Naive B cell (primary cell): ENCODE results near the gene DOCK7. TPM values are rescaled to one million over a fixed set of nuclear protein-coding genes. Genes with fewer than 3 reads are reported as not detected.
A peak's percentile ranks its signal among the peaks of the same experiment; 100 is the strongest.
"Not testable (repeated sequence)": the region's sequence is repeated elsewhere in the genome, so short reads cannot be mapped to it uniquely, and the experiment has no call there.

ENCODE experiments used
- ATAC-seq, 2 donors: fragments of 150-1000 bp; cut with Tn5 transposase; 2 replicates each; pipeline ENCODE4 v1.10.0; 2021; ENCODE audit warnings: low read depth in 2 of 2, mild to moderate bottlenecking in 2 of 2, moderate library complexity in 2 of 2
- DNase-seq: peaks from one replicate; pipeline ENCODE4 v3.0.0; 2022
- H3K27ac Mint-ChIP-seq, 6 donors: one replicate each; pipeline ENCODE4 v1.8.0; 2020 to 2022; ENCODE audit warnings: mild to moderate bottlenecking in 6 of 6, mixed read lengths in 6 of 6, moderate library complexity in 5 of 6, inconsistent platforms in 2 of 6
- H3K27me3 Mint-ChIP-seq, 3 donors: one replicate each; pipeline ENCODE4 v1.8.0; 2021 to 2022; ENCODE audit warnings: mixed read lengths in 3 of 3, mild to moderate bottlenecking in 1 of 3
- H3K36me3 Mint-ChIP-seq, 2 donors: one replicate each; pipeline ENCODE4 v1.8.0; 2020 to 2022; ENCODE audit warnings: mixed read lengths in 2 of 2, inconsistent platforms in 1 of 2, mild to moderate bottlenecking in 1 of 2
- H3K4me1 Mint-ChIP-seq, 3 donors: one replicate each; pipeline ENCODE4 v1.8.0; 2020 to 2022; ENCODE audit warnings: mixed read lengths in 3 of 3, inconsistent platforms in 1 of 3, mild to moderate bottlenecking in 1 of 3, moderate library complexity in 1 of 3
- H3K4me3 Mint-ChIP-seq, 8 donors: one replicate each; pipeline ENCODE4 v1.8.0; 2020 to 2022; ENCODE audit warnings: mild to moderate bottlenecking in 8 of 8, mixed read lengths in 8 of 8, moderate library complexity in 8 of 8, inconsistent platforms in 2 of 8
- H3K9me3 Mint-ChIP-seq, 7 donors: one replicate each; pipeline ENCODE4 v1.8.0; 2020 to 2022; ENCODE audit warnings: mixed read lengths in 7 of 7, mild to moderate bottlenecking in 5 of 7, inconsistent platforms in 2 of 7, moderate library complexity in 1 of 7
- polyA plus RNA-seq, 6 donors: library from polyadenylated mRNA; unstranded; fragments of 300-500 nt; fragmentation: Illumina TruSeq; gene quantifications; one replicate each; pipeline ENCODE4 v1.2.3, GENCODE V29; 2021; ENCODE audit warnings: low read depth in 6 of 6

The DOCK7 gene
- polyA plus RNA-seq, 6 donors from 2014 or later, result 2.8 to 4.4 (median 3.7) TPM

DNA sequence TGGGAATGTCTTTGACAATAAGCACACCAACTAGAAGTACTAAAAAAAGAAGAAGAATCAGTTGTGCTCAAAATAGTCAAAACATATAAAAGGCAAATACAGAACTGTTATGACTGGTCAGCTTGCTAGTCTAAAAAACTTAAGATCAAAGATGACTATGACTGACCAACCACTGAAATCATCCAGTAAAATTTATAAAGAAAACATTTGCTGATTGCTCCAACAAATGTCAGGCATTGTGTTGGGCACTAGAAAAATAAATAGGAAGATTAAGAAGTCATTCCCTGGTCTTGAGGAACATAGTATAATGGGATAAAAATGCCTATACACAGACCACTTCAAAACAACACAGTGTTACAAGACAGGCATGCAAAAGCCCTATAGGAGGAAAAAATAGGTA is 100.2 kb downstream of the DOCK7 start:
- no peaks in the 10 kb centered on the region for H3K4me1 Mint-ChIP-seq
- no peak for DNase-seq
- ATAC-seq, result no peak
- peaks cover 0 to 6% (median 0%) of the 10 kb centered on the region in 7 donors for H3K9me3 Mint-ChIP-seq
- no peak overlapping the region for H3K27ac Mint-ChIP-seq
- H3K36me3 Mint-ChIP-seq, result no peaks in the 10 kb centered on the region
- no peaks in the 10 kb centered on the region for H3K27me3 Mint-ChIP-seq
- H3K4me3 Mint-ChIP-seq, result no peak overlapping the region

DNA sequence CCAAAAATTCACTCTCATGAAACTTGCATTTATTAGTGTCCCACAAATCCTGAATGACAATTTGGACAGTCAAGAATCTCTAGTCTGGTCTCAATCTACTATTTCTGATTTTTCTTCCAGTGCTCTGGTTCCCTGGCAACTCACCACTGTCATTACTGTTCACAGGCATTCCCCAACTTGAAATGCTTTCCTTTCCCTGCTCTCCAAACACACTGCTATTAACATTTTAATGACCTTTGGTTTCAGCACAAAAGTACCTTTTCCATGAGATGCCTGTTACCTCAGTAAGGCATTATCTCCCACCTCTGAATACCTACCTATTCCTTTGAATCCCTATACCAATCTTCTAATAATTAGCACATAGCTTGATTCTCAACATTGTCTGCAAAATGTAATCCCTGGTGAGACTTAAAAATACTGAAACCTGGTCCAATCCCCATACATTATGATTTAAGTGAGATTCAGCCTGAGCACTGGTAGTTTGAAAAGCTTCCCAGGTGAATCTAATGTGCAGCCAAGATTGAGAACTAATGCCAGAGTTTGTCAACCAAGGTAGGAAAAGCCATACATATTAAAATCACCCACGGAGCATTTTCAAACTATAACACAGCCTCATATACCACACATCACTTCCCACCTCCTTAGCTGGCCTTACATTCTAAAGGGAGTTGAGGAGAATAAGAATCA is 102.6 kb downstream of the DOCK7 start:
- H3K4me1 Mint-ChIP-seq, result no peaks in the 10 kb centered on the region

DNA sequence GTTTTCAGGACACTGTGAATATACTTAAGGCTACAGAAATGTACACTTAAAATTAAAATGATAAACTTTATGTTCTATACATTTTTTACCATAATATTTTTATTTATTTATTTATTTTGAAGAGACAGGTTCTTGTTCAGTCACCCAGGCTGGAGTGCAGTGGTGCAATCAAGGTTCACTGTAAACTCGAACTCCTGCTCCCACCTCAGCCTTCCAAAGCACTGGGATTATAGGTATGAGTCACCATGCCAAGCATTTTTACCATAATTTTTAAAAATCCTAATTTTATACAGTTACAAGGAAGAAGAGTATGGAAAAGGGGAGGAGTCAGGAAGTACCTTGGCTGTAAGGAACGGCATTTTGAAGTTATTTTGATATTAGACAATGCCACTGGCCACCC is 114.5 kb downstream of the DOCK7 start:
- Mint-ChIP-seq H3K4me3 (no peak overlapping the region), H3K9me3 (peaks cover 3 to 20% (median 9%) of the 10 kb centered on the region in 7 donors), H3K27ac (no peak overlapping the region), H3K36me3 (peaks cover 10 to 17% of the 10 kb centered on the region in 2 donors), H3K27me3 (no peaks in the 10 kb centered on the region), H3K4me1 (no peaks in the 10 kb centered on the region)
- DNase-seq, result no peak
- ATAC-seq, result no peak

More for the DNA sequence above, 102.6 kb downstream of the DOCK7 start:
- ATAC-seq, result no peak
- Mint-ChIP-seq H3K36me3 (peaks cover 8 to 12% of the 10 kb centered on the region in 2 donors), H3K9me3 (peaks cover 0 to 6% (median 0%) of the 10 kb centered on the region in 7 donors), H3K4me3 (no peak overlapping the region), H3K27me3 (no peaks in the 10 kb centered on the region), H3K27ac (no peak overlapping the region)
- no peak for DNase-seq

DNA sequence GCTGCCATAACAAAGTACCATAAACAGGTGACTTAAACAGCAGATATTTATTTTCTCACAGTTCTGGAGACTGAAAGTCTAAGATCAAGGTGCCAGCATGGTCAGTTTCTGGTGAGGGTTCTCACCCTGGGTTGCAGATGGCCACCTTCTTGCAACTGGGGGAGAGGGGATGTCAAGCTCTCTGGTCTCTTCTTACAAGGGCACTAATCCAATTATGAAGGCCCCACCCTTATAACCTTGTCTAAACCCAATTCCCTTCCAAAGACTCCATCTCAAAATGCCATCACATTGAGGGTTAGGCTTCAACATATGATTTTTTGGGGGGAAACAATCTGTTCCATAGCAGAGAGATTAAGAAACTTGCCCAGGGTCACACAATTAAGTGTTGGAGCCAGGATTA is 115.7 kb downstream of the DOCK7 start:
- H3K4me3 Mint-ChIP-seq, result no peak overlapping the region

DNA sequence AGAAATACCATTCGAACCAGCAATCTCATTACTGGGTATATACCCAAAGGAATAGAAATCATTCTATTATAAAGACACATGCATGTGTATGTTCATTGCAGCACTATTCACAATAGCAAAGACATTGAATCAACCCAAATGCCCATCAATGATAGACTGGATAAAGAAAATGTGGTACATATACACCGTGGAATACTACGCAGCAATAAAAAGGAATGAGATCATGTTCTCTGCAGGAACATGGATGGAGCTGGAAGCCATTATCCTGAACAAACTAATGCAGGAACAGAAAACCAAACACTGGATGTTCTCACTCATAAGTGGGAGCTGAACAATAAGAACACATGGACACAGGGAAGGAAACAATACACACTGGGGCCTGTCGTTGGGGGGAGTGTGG is 116.7 kb downstream of the DOCK7 start:
- ATAC-seq, DNase-seq, H3K4me1 Mint-ChIP-seq, H3K4me3 Mint-ChIP-seq, H3K27me3 Mint-ChIP-seq, H3K27ac Mint-ChIP-seq: not testable (repeated sequence)
- H3K36me3 Mint-ChIP-seq, result peaks cover 14 to 23% of the 10 kb centered on the region in 2 donors
- peaks cover 3 to 32% (median 17%) of the 10 kb centered on the region in 7 donors for H3K9me3 Mint-ChIP-seq

More for the DNA sequence above, 115.7 kb downstream of the DOCK7 start:
- peaks cover 14 to 23% of the 10 kb centered on the region in 2 donors for H3K36me3 Mint-ChIP-seq
- H3K4me1 Mint-ChIP-seq, result no peaks in the 10 kb centered on the region
- ATAC-seq, result no peak
- no peaks in the 10 kb centered on the region for H3K27me3 Mint-ChIP-seq
- no peak overlapping the region for H3K27ac Mint-ChIP-seq
- DNase-seq, result no peak
- peaks cover 3 to 26% (median 13%) of the 10 kb centered on the region in 7 donors for H3K9me3 Mint-ChIP-seq

DNA sequence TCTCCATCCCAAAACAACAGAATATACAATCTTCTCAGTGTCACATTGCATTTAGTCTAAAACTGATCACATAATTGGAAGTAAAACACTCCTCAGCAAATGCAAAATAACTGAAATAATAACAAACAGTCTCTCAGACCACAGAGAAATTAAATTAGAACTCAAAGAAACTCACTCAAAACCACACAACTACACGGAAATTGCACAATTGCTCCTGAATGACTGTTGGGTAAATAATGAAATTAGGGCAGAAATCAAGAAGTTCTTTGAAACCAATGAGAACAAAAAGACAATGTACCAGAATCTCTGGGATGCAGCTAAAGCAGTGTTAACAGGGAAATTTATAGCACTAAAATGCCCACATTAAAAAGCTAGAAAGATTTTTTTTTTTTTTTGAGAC is 120.3 kb downstream of the DOCK7 start:
- peaks cover 10 to 15% of the 10 kb centered on the region in 2 donors for H3K36me3 Mint-ChIP-seq
- H3K27ac Mint-ChIP-seq, ATAC-seq, H3K27me3 Mint-ChIP-seq, DNase-seq, H3K4me3 Mint-ChIP-seq: not testable (repeated sequence)
- H3K4me1 Mint-ChIP-seq, result peaks cover 11 to 21% (median 14%) of the 10 kb centered on the region in 3 donors
- H3K9me3 Mint-ChIP-seq, result peaks cover 3 to 34% (median 17%) of the 10 kb centered on the region in 7 donors

DNA sequence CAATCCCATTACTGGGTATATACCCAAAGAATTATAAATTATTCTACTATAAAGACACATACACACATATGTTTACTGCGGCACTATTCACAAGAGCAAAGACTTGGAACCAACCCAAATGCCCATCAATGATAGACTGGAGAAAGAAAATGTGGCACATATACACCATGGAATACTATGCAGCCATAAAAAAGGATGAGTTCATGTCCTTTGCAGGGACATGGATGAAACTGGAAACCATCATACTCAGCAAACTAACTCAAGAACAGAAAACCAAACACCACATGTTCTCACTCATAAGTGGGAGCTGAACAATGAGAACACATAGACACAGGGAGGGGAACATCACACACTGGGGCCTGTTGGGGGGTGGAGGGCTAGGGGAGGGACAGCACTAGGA is 121.0 kb downstream of the DOCK7 start:
- not testable (repeated sequence) for ATAC-seq, H3K27me3 Mint-ChIP-seq

DNA sequence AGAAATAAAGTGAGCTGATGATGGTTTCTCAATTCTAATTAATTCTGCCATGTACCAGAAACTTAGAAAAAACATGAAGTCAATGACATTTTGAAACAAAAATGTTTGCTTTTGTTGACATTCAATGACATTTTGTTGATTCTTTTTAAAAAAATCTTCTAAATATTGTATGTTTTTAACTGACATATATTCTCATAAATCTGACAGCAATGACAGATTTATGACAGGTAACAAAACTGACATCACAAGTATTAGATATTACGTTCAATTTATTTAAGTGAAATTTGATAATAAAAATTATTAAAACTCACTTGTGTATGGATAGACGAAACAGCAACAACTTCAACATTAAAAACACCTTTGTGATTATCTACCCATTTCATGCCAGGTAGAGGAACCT is 126.9 kb downstream of the DOCK7 start:
- DNase-seq (no peak), ATAC-seq (no peak)
- Mint-ChIP-seq H3K36me3 (peaks cover 0 to 9% of the 10 kb centered on the region in 2 donors), H3K27ac (no peak overlapping the region), H3K9me3 (peaks cover 0 to 3% (median 0%) of the 10 kb centered on the region in 7 donors), H3K4me3 (no peak overlapping the region), H3K27me3 (no peaks in the 10 kb centered on the region), H3K4me1 (peaks cover 11 to 21% (median 14%) of the 10 kb centered on the region in 3 donors)

More for the DNA sequence above, 121.0 kb downstream of the DOCK7 start:
- H3K9me3 Mint-ChIP-seq, result peaks cover 3 to 29% (median 17%) of the 10 kb centered on the region in 7 donors
- peaks cover 8 to 15% of the 10 kb centered on the region in 2 donors for H3K36me3 Mint-ChIP-seq
- peaks cover 11 to 21% (median 14%) of the 10 kb centered on the region in 3 donors for H3K4me1 Mint-ChIP-seq
- H3K27ac Mint-ChIP-seq, H3K4me3 Mint-ChIP-seq, DNase-seq: not testable (repeated sequence)

DNA sequence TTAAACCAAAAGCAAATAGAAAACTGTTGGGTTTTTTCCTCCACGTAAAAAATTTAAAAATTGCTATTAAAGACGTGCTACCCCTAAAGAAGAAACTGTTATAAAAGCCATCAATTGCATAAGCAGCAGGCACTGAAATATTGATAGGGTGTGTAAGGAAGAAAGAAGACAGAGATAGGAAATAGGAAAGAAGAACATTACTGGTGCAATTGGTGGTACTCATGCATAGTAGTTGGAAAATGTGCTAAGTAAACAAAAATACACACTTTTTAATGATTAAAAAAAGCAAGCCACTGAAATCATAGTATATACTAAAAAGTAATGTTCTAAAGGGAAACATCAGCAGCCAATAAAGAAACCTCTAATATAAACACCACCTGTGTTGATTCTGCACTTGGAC is 143.6 kb downstream of the DOCK7 start:
- ATAC-seq, result no peak
- Mint-ChIP-seq H3K4me1 (no peaks in the 10 kb centered on the region), H3K36me3 (no peaks in the 10 kb centered on the region), H3K4me3 (no peak overlapping the region), H3K27ac (no peak overlapping the region), H3K9me3 (no peaks in the 10 kb centered on the region), H3K27me3 (no peaks in the 10 kb centered on the region)
- no peak for DNase-seq

DNA sequence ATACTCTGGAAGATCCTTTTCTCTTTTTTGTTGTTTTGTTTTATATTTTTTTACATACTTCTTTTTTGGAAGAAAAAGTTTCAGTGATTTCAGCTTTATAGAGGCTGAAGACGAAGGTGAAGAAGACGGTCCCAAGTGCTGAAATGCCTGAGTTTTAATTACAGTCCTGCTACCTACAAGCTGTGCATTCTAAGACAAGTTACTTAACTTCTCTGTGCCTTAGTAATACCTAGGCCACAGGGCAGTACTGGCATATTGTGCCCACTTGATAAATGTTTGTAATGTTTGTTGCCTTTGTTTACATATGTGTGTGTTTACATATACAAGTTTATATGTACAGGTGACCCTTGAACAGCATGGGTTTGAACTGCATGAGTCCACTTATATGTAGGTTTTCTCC is 147.1 kb downstream of the DOCK7 start:
- Mint-ChIP-seq H3K9me3 (no peaks in the 10 kb centered on the region), H3K27ac (no peak overlapping the region), H3K4me1 (no peaks in the 10 kb centered on the region), H3K4me3 (no peak overlapping the region), H3K27me3 (no peaks in the 10 kb centered on the region), H3K36me3 (peaks cover 0 to 14% of the 10 kb centered on the region in 2 donors)
- DNase-seq, result no peak
- ATAC-seq, result no peak

DNA sequence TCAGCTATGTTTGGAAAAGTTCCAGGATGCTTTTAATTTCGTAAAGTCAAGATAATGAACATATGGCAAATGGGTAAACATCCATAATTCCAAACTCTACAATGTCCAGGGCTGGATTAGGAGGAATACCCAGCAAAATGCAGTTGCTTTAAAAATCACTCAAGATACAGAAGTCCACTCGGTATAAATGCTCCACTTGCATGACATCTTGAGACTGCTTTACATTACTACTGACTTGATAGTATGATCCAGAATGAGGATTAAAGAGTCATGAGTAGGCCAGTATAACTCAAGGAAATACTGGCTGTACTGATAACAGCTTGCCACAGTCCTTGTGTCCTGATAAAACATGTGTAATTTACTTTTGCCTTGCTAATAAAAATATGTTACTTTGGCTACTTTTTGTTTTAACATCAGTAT is 149.1 kb downstream of the DOCK7 start:
- Mint-ChIP-seq H3K36me3 (peaks cover 0 to 14% of the 10 kb centered on the region in 2 donors), H3K27me3 (no peaks in the 10 kb centered on the region), H3K27ac (no peak overlapping the region), H3K4me1 (no peaks in the 10 kb centered on the region), H3K9me3 (no peaks in the 10 kb centered on the region), H3K4me3 (no peak overlapping the region)
- ATAC-seq (no peak), DNase-seq (no peak)

DNA sequence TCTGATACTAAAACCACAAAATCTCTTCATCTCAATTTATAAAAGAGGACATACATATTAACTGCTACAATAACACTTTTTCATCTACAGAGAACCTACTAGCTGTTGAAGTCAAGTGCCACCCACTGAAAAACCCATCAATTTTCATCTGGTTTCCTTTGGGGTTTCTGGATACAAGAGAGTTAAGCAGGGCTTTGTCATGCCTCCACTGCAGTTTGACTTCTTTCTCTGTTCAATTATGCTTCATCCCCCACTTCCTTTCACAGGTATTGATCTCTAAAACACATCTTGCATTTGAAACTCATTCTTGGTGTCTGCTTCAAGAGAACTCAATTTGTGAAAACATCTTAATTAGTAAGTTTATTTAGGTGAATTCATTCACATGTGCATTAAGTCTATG is 151.3 kb downstream of the DOCK7 start:
- Mint-ChIP-seq H3K27ac (no peak overlapping the region), H3K36me3 (peaks cover 0 to 18% of the 10 kb centered on the region in 2 donors), H3K9me3 (no peaks in the 10 kb centered on the region), H3K4me1 (no peaks in the 10 kb centered on the region), H3K4me3 (no peak overlapping the region), H3K27me3 (no peaks in the 10 kb centered on the region)
- DNase-seq, result no peak
- ATAC-seq, result no peak

DNA sequence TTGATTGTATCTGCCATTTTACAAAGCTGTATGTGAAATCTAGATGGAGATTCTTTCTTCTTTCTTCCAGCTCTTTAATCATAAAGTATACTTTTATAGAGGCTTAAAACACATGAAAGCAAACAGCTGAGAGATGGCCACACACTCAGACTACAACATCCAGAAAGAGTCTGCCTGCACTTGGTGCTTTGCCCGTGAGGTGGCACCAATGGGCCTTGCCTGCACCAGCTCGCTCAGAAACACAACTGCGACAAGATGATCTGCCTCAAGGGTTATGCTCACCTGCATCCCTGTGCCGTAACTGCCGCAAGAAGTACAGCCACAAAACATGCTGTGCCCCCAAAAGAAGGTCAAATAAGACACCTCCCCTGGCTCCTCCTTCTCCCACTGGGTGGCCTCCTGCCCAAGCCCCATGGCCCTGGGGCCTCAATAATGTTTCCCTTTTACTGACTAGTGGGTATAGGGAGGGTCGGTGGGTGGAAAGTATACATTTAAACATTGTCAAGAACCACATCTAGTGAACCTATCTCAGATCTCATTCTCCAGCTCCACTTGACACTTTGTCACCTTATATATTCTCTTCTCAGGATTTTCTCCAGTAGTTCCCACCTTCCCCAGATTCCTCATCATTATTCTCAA is 157.6 kb downstream of the DOCK7 start:
- H3K27me3 Mint-ChIP-seq, result no peaks in the 10 kb centered on the region
- H3K4me1 Mint-ChIP-seq, result no peaks in the 10 kb centered on the region
- H3K36me3 Mint-ChIP-seq, result peaks cover 0 to 12% of the 10 kb centered on the region in 2 donors

DNA sequence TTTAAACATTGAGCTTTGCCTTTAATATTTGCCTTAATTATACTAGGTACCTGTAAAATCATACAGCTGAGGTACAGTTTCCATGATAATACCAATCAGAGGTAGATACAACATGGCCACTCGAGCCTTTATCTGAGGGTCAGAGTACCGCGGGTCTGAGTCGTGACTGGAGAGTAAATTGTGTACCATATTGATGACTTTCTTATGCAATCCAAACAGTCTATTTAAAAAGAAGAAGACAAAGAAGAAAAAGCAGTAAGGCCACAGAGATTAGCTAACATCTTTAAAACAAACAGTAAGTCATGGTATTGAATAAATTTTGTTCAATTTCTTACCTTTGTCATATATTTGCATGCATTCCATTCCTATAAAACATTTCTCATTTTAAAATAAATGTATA is 159.0 kb downstream of the DOCK7 start:
- Mint-ChIP-seq H3K27me3 (no peaks in the 10 kb centered on the region), H3K4me3 (no peak overlapping the region), H3K4me1 (no peaks in the 10 kb centered on the region), H3K36me3 (peaks cover 0 to 12% of the 10 kb centered on the region in 2 donors), H3K9me3 (no peaks in the 10 kb centered on the region), H3K27ac (no peak overlapping the region)
- ATAC-seq (no peak), DNase-seq (no peak)

More for the DNA sequence above, 157.6 kb downstream of the DOCK7 start:
- Mint-ChIP-seq H3K9me3 (no peaks in the 10 kb centered on the region), H3K27ac (peak overlapping the region in 2 of 6 donors; percentile 17 to 43), H3K4me3 (no peak overlapping the region)
- DNase-seq, result no peak
- ATAC-seq, result no peak
